ENCODE measurements around the gene ASRGL1. TPM values are rescaled to one million over a fixed set of nuclear protein-coding genes. Genes with fewer than 3 reads are reported as not detected.

The ASRGL1 gene
- total and polyA plus RNA-seq, 3 donors from 2014 or later: 101 to 295 (median 119) TPM

GRCh38 chr11:62395885-62396551, 58.8 kb downstream of the ASRGL1 start:
- Histone ChIP-seq H3K27me3 (no peaks in the 10 kb centered on the region), H3K27ac (peak overlapping the region in 1 of 2 donors; percentile 54), H3K9me3 (no peaks in the 10 kb centered on the region), H3K36me3 (ENCODE audit: low read depth, missing control alignments) (no peaks in the 10 kb centered on the region), H3K4me3 (no peak overlapping the region), H3K4me1 (peaks cover 55% of the 10 kb centered on the region)
- WGBS, 2 donors: 72 to 84% methylated on average over 7 to 10 of the region's 10 CpGs
- DNase-seq: no peak
- TF ChIP-seq POLR2A (IDR thresholded peaks at IDR 0.05) (no peak), CTCF (IDR thresholded peaks at IDR 0.05) (no peak)
- intact Hi-C loops (cut with DNase I; ENCODE audit: low total_unique reads): loop anchor here (10.0 kb wide), 2 partner anchors 149 to 279 kb away; partner anchors contain the start of genes AHNAK, LBHD1, UBXN1 and UQCC3

- Histone ChIP-seq H3K27me3 (no peaks in the 10 kb centered on the region), H3K4me3 (no peak overlapping the region), H3K9me3 (no peaks in the 10 kb centered on the region), H3K4me1 (peaks cover 73% of the 10 kb centered on the region), H3K27ac (peak overlapping the region in 1 of 2 donors; percentile 68), H3K36me3 (ENCODE audit: low read depth, missing control alignments) (no peaks in the 10 kb centered on the region)
- intact Hi-C loops (cut with DNase I; ENCODE audit: low total_unique reads): loop anchor here (10.0 kb wide), 2 partner anchors 146 to 276 kb away; partner anchors contain the start of genes AHNAK, LBHD1, UBXN1 and UQCC3
- 51 to 66% methylated on average over 21 to 22 of the region's 22 CpGs for WGBS, 2 donors
- no peak for TF ChIP-seq CTCF (IDR thresholded peaks at IDR 0.05)
- no peak for TF ChIP-seq POLR2A (IDR thresholded peaks at IDR 0.05)
- DNase-seq: no peak
Measured at GRCh38 chr11:62398011-62398994, 61.1 kb downstream of the ASRGL1 start.

- intact Hi-C loops (cut with DNase I; ENCODE audit: low total_unique reads): loop anchor here (10.0 kb wide), 2 partner anchors 145 to 275 kb away; partner anchors contain the start of genes AHNAK, LBHD1, UBXN1 and UQCC3
- DNase-seq: peak; percentile 64
- no peaks in the 10 kb centered on the region for H3K27me3 ChIP-seq
- TF ChIP-seq POLR2A (IDR thresholded peaks at IDR 0.05) (no peak), CTCF (IDR thresholded peaks at IDR 0.05) (no peak)
- peaks cover 73% of the 10 kb centered on the region for H3K4me1 ChIP-seq
- no peak overlapping the region for H3K4me3 ChIP-seq
- H3K9me3 ChIP-seq: no peaks in the 10 kb centered on the region
- WGBS, 2 donors: 45 to 55% methylated on average over 8 to 10 of the region's 10 CpGs
- peak overlapping the region; percentile 33 to 65 for H3K27ac ChIP-seq
- H3K36me3 ChIP-seq (ENCODE audit: low read depth, missing control alignments): no peaks in the 10 kb centered on the region
Measured at GRCh38 chr11:62399172-62399877, 62.1 kb downstream of the ASRGL1 start.

GRCh38 chr11:62399878-62400266, 62.6 kb downstream of the ASRGL1 start:
- DNase-seq: no peak
- no peaks in the 10 kb centered on the region for H3K27me3 ChIP-seq
- H3K4me3 ChIP-seq: no peak overlapping the region
- H3K27ac ChIP-seq: peak overlapping the region; percentile 33 to 65
- no peaks in the 10 kb centered on the region for H3K9me3 ChIP-seq
- intact Hi-C loops (cut with DNase I; ENCODE audit: low total_unique reads): loop anchor here (10.0 kb wide), 2 partner anchors 145 to 275 kb away; partner anchors contain the start of genes AHNAK, LBHD1, UBXN1 and UQCC3
- 54 to 83% methylated on average over 3 to 7 of the region's 7 CpGs for WGBS, 2 donors
- H3K4me1 ChIP-seq: peaks cover 73% of the 10 kb centered on the region
- H3K36me3 ChIP-seq (ENCODE audit: low read depth, missing control alignments): no peaks in the 10 kb centered on the region
- TF ChIP-seq POLR2A (IDR thresholded peaks at IDR 0.05) (no peak), CTCF (IDR thresholded peaks at IDR 0.05) (no peak)
